ENCODE measurements around the gene PHKB. TPM values are rescaled to one million over a fixed set of nuclear protein-coding genes. Genes with fewer than 3 reads are reported as not detected.
"Not testable (repeated sequence)": the region's sequence is repeated elsewhere in the genome, so short reads cannot be mapped to it uniquely, and the experiment has no call there.

Gene PHKB
- total RNA-seq, 1 donor from 2014 or later, result 25.9 TPM

GRCh38 chr16:47461598-47462266, 601 bp downstream of the PHKB start:
- TF ChIP-seq CTCF (conservative IDR thresholded peaks at IDR 0.05; ENCODE audit: low read depth, low read length), result no peak
- peak overlapping the region; percentile 90 for H3K4me3 ChIP-seq (ENCODE audit: low read depth, low read length)
- DNase-seq (ENCODE audit: low read depth), result peak; percentile 22

GRCh38 chr16:47463771-47464624, 2.9 kb downstream of the PHKB start:
- no peak overlapping the region for H3K4me3 ChIP-seq (ENCODE audit: low read depth, low read length)
- TF ChIP-seq CTCF (conservative IDR thresholded peaks at IDR 0.05; ENCODE audit: low read depth, low read length), result no peak
- DNase-seq (ENCODE audit: low read depth), result no peak

- no peak for TF ChIP-seq CTCF (conservative IDR thresholded peaks at IDR 0.05; ENCODE audit: low read depth, low read length)
- H3K4me3 ChIP-seq (ENCODE audit: low read depth, low read length), result no peak overlapping the region
- no peak for DNase-seq (ENCODE audit: low read depth)
Observed at GRCh38 chr16:47465919-47466630, 4.9 kb downstream of the PHKB start.

- TF ChIP-seq CTCF (conservative IDR thresholded peaks at IDR 0.05; ENCODE audit: low read depth, low read length), result no peak
- H3K4me3 ChIP-seq (ENCODE audit: low read depth, low read length), result no peak overlapping the region
- no peak for DNase-seq (ENCODE audit: low read depth)
Observed at GRCh38 chr16:47467501-47467900, 6.4 kb downstream of the PHKB start.

GRCh38 chr16:47468070-47468689, 7.0 kb downstream of the PHKB start:
- H3K4me3 ChIP-seq (ENCODE audit: low read depth, low read length); DNase-seq (ENCODE audit: low read depth): not testable (repeated sequence)

- no peak for TF ChIP-seq CTCF (conservative IDR thresholded peaks at IDR 0.05; ENCODE audit: low read depth, low read length)
- H3K4me3 ChIP-seq (ENCODE audit: low read depth, low read length), result no peak overlapping the region
- DNase-seq (ENCODE audit: low read depth), result no peak
Observed at GRCh38 chr16:47469227-47469626, 8.1 kb downstream of the PHKB start.

- H3K4me3 ChIP-seq (ENCODE audit: low read depth, low read length), result no peak overlapping the region
- DNase-seq (ENCODE audit: low read depth), result no peak
- no peak for TF ChIP-seq CTCF (conservative IDR thresholded peaks at IDR 0.05; ENCODE audit: low read depth, low read length)
Observed at GRCh38 chr16:47470211-47470610, 9.1 kb downstream of the PHKB start.

Measured in epithelial cell of proximal tubule (primary cell).